Stimulated activated naive CD8-positive, alpha-beta T cell treated with anti-CD3 and anti-CD28 coated beads, Interleukin-15, amount 100 ng/mL, for 72 hours (primary cell): ENCODE results near the gene STKLD1.
"Not testable (repeated sequence)": the region's sequence is repeated elsewhere in the genome, so short reads cannot be mapped to it uniquely, and the experiment has no call there.

Experiments
- ATAC-seq: fragments of 150-1000 bp; cut with Tn5 transposase; 2 replicates; pipeline ENCODE4 v1.10.0; 2021; ENCODE audit warnings: mild to moderate bottlenecking, moderate library complexity
- DNase-seq, 2 donors: peaks; one replicate each; pipeline ENCODE4 v3.0.0; 2021 to 2022
- H3K27ac Mint-ChIP-seq, 2 donors: one replicate each; pipeline ENCODE4 v1.8.0; 2022; ENCODE audit warnings: mild to moderate bottlenecking in 2 of 2, mixed read lengths in 2 of 2, moderate library complexity in 2 of 2
- H3K27me3 Mint-ChIP-seq: one replicate; pipeline ENCODE4 v1.8.0; 2022; ENCODE audit warnings: mixed read lengths
- H3K4me1 Mint-ChIP-seq: one replicate; pipeline ENCODE4 v1.8.0; 2022; ENCODE audit warnings: mild to moderate bottlenecking, mixed read lengths
- H3K4me3 Mint-ChIP-seq, 2 donors: one replicate each; pipeline ENCODE4 v1.8.0; 2022; ENCODE audit warnings: mild to moderate bottlenecking in 2 of 2, mixed read lengths in 2 of 2, moderate library complexity in 1 of 2
- H3K9me3 Mint-ChIP-seq, 2 donors: one replicate each; pipeline ENCODE4 v1.8.0; 2022; ENCODE audit warnings: mixed read lengths in 2 of 2

Gene STKLD1

DNA sequence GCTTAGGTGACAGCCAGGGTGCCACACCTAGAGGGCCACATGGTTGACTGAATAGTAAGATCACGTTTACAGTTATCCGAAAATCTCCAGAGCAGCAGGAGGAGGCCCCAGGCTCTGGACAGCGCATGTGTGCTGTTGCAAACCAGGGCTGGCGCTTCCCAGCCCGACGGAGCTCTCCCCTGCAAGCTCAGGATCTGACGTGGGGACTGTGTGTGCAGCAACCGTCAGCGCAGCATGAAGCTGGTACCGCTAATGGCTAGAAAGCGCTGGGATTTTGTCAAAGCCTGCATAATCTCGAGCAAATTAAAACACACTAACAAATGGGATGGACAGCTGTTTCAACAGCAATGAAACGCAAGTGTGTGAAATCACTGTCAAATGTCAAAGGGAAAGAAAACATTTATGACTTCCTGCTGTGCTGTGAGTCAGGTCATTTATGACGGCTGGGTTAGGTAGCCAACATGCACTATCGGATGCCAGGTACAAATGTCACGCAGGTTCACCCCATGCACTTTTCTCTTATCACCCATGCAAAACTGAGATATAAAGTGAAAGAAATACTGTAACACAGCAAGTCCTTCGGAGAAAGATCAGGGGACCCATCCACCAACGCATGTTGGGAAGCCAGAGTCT lies 7.8 kb upstream of the STKLD1 start:
- H3K4me1 Mint-ChIP-seq = peaks cover 69% of the 10 kb centered on the region
- peak overlapping the region; percentile 97 to 99 for H3K4me3 Mint-ChIP-seq
- no peaks in the 10 kb centered on the region for H3K9me3 Mint-ChIP-seq
- no peak for ATAC-seq
- no peaks in the 10 kb centered on the region for H3K27me3 Mint-ChIP-seq
- H3K27ac Mint-ChIP-seq = peak overlapping the region; percentile 95
- no peak for DNase-seq

DNA sequence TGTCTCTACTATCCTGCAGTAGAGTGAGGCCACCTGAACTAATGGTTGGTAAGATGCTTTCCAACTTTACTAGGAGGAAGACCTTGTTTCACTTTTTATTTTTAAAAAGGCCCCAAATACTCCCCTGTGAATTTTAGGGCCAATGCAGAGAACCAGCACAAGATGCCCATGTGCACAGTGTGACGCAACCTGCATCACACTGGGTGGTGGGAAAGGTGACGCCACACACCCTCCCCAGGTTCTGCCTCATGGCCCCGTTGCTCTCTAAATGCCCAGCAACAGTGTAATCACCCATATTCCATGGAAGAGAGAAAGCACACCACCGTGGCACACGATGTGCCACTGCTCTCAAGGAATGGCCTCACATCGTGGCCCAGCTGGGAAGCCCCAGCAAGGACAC lies 6.7 kb upstream of the STKLD1 start:
- ATAC-seq = no peak
- peaks cover 75% of the 10 kb centered on the region for H3K4me1 Mint-ChIP-seq
- H3K27ac Mint-ChIP-seq = peak overlapping the region; percentile 89 to 95
- H3K9me3 Mint-ChIP-seq = no peaks in the 10 kb centered on the region
- no peaks in the 10 kb centered on the region for H3K27me3 Mint-ChIP-seq
- DNase-seq = no peak
- peak overlapping the region; percentile 97 to 99 for H3K4me3 Mint-ChIP-seq

- Mint-ChIP-seq H3K27me3 (no peaks in the 10 kb centered on the region), H3K9me3 (no peaks in the 10 kb centered on the region), H3K4me3 (peak overlapping the region; percentile 97 to 99), H3K27ac (peak overlapping the region; percentile 91 to 96), H3K4me1 (peaks cover 75% of the 10 kb centered on the region)
- ATAC-seq = no peak
- DNase-seq = no peak
These were observed 6.2 kb upstream of the STKLD1 start for GRCh38 chr9:133369933-133370332.

- peak in 1 of 2 donors; percentile 76 for DNase-seq
These were observed 5.5 kb upstream of the STKLD1 start for GRCh38 chr9:133370685-133371084.

DNA sequence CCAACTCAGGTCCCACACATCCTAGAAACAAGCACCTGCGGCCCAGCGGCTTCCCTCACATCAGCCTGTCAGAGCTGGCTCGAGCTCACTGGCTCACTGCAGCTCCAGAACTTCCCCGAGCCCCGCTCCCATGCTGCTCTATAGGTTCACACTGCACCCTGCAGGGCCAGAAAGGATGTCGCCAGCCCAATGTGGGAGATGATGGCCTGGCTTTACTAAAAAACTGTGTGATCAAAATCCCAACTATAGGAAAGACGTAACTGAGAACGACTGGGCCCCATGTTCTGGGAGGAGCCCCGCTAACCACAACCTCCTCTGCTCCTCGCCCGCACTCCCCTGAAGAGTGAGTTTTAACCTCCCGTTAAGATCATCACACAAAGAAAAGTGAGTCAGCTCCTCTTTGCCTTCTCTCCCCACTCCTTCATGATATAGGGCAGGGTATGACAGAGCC lies 4.9 kb upstream of the STKLD1 start:
- DNase-seq (peak; percentile 73 to 89), ATAC-seq (peak; percentile 79)
- peak overlapping the region; percentile 91 to 96 for H3K27ac Mint-ChIP-seq
- H3K4me1 Mint-ChIP-seq = peaks cover 75% of the 10 kb centered on the region
- H3K9me3 Mint-ChIP-seq = no peaks in the 10 kb centered on the region
- H3K4me3 Mint-ChIP-seq = peak overlapping the region; percentile 97 to 99
- no peaks in the 10 kb centered on the region for H3K27me3 Mint-ChIP-seq

More at GRCh38 chr9:133370685-133371084, 5.5 kb upstream of the STKLD1 start:
- Mint-ChIP-seq H3K9me3 (no peaks in the 10 kb centered on the region), H3K27me3 (no peaks in the 10 kb centered on the region), H3K27ac (peak overlapping the region; percentile 91 to 96), H3K4me3 (peak overlapping the region; percentile 97 to 99), H3K4me1 (peaks cover 75% of the 10 kb centered on the region)
- peak; percentile 72 for ATAC-seq

GRCh38 chr9:133372144-133372543 lies 4.0 kb upstream of the STKLD1 start:
- DNase-seq (no peak), ATAC-seq (no peak)
- peak overlapping the region; percentile 97 to 99 for H3K4me3 Mint-ChIP-seq
- H3K27ac Mint-ChIP-seq = peak overlapping the region; percentile 91 to 96
- no peaks in the 10 kb centered on the region for H3K27me3 Mint-ChIP-seq
- H3K4me1 Mint-ChIP-seq = peaks cover 76% of the 10 kb centered on the region
- H3K9me3 Mint-ChIP-seq = no peaks in the 10 kb centered on the region

- Mint-ChIP-seq H3K27ac (peak overlapping the region; percentile 96 to 99), H3K27me3 (no peaks in the 10 kb centered on the region), H3K9me3 (no peaks in the 10 kb centered on the region), H3K4me1 (peaks cover 60% of the 10 kb centered on the region), H3K4me3 (peak overlapping the region; percentile 97 to 99)
- ATAC-seq (peak; percentile 23), DNase-seq (peak in 1 of 2 donors; percentile 48)
These were observed 1.5 kb upstream of the STKLD1 start for GRCh38 chr9:133374612-133375115.

DNA sequence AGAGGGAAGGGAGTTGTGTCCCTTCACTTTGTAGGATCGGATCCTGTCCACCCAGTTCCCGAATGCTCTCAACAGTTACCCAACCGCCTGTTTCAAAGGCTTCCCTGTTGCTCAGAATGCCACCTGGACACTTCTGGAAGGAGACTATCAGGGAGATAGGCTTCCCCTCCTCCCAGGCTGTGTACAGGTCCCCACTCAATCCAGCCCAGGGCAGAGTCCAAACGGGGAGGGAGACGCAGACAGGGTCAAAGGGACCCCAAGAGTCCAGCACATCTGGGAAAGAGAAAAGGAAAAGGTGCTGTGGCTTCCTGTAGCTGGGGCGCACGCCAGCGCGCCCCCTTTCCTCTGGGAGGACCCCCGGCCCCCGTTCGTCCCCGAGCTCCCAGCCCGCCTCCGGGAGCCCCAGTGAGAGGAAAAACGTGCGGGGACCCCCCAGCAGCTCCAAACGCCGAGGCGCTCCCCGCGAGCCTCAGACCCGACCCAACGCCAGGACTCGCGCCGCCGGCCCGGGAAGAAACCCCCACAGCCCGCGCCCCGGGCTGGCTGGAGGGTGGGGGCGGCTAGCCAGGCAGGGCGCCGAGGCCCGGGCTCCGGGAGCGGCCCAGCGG lies 946 bp upstream of the STKLD1 start:
- peak overlapping the region; percentile 97 to 99 for H3K4me3 Mint-ChIP-seq
- peak overlapping the region; percentile 96 to 99 for H3K27ac Mint-ChIP-seq
- H3K4me1 Mint-ChIP-seq = peaks cover 54% of the 10 kb centered on the region
- no peaks in the 10 kb centered on the region for H3K9me3 Mint-ChIP-seq
- ATAC-seq (peak; percentile 0), DNase-seq (peak; percentile 52)
- H3K27me3 Mint-ChIP-seq = no peaks in the 10 kb centered on the region

DNA sequence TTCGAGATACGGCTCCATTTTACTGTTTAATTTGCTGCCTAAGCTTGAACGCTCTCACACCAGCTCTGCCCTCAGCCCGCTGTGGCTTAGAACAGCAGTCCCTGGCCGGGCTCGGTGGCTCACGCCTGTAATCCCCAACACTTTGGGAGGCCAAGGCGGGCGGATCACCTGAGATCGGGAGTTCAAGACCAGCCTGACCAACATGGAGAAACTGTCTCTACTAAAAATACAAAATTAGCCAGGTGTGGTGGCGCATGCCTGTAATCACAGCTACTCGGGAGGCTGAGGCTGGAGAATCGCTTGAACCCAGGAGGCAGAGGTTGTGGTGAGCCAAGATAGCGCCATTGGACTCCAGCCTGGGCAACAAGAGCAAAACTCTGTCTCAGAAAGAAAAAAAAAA lies 1.1 kb downstream of the STKLD1 start:
- Mint-ChIP-seq H3K4me3 (peak overlapping the region; percentile 39 to 64), H3K4me1 (peaks cover 34% of the 10 kb centered on the region)
- H3K27me3 Mint-ChIP-seq, ATAC-seq, H3K9me3 Mint-ChIP-seq, H3K27ac Mint-ChIP-seq, DNase-seq: not testable (repeated sequence)

- no peak for ATAC-seq
- H3K4me3 Mint-ChIP-seq = no peak overlapping the region
- H3K9me3 Mint-ChIP-seq = no peaks in the 10 kb centered on the region
- no peak overlapping the region for H3K27ac Mint-ChIP-seq
- no peaks in the 10 kb centered on the region for H3K27me3 Mint-ChIP-seq
- H3K4me1 Mint-ChIP-seq = peaks cover 29% of the 10 kb centered on the region
- no peak for DNase-seq
These were observed 1.6 kb downstream of the STKLD1 start for GRCh38 chr9:133377721-133378216.

- no peak overlapping the region for H3K4me3 Mint-ChIP-seq
- ATAC-seq = no peak
- H3K27ac Mint-ChIP-seq = no peak overlapping the region
- peaks cover 22% of the 10 kb centered on the region for H3K4me1 Mint-ChIP-seq
- no peaks in the 10 kb centered on the region for H3K27me3 Mint-ChIP-seq
- no peak for DNase-seq
- H3K9me3 Mint-ChIP-seq = no peaks in the 10 kb centered on the region
These were observed 2.3 kb downstream of the STKLD1 start for GRCh38 chr9:133378408-133378962.

DNA sequence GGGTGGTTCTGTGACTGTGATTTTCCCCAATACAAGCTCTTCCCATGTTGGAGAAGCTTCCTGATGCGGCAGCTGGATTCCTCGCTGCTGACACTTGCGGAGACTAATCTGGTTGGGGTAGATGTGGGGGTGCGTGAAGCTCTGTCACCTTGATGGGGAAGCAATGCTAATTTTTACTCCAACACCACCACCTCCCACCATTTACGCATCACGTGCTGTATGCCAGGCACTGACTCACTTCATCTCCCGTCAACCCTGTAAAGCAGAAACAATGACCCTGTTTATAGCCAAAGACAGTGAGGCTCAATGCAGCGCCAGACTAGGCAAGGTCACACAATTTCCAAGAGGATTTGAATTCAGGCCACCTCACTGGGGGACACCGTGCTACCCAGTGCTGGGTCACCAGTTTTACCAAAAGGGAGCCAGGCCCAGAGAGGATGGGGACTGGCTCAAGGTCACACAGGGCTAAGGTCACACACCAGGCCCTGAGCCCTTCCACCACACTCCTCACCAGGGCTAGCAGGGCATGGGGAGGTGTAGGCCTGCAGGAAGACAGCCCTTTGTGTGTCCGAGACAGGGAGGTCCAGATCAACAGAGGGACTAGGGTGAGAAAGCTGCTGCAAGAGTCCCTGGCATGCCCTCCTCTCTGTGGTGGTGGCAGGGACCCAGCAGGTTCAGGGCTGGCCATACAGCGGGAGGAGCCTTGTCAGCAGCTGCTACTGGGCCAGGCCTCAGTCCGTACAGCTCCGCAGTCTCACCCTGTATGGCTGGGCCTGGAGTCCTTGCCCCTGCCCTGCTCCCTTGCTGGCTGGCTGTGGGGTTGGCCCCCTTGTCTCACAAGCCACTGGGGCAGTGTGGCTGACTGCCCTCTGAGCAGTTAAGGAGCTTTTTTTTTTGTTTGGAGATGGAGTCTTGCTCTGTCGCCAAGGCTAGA lies 3.3 kb downstream of the STKLD1 start:
- no peak for ATAC-seq
- no peak overlapping the region for H3K4me3 Mint-ChIP-seq
- H3K27me3 Mint-ChIP-seq = no peaks in the 10 kb centered on the region
- H3K4me1 Mint-ChIP-seq = peaks cover 13% of the 10 kb centered on the region
- H3K27ac Mint-ChIP-seq = no peak overlapping the region
- H3K9me3 Mint-ChIP-seq = no peaks in the 10 kb centered on the region
- DNase-seq = no peak

- Mint-ChIP-seq H3K27ac (no peak overlapping the region), H3K4me1 (peaks cover 13% of the 10 kb centered on the region), H3K27me3 (no peaks in the 10 kb centered on the region), H3K9me3 (no peaks in the 10 kb centered on the region), H3K4me3 (no peak overlapping the region)
- no peak for ATAC-seq
- DNase-seq = no peak
These were observed 4.6 kb downstream of the STKLD1 start for GRCh38 chr9:133380734-133381133.

DNA sequence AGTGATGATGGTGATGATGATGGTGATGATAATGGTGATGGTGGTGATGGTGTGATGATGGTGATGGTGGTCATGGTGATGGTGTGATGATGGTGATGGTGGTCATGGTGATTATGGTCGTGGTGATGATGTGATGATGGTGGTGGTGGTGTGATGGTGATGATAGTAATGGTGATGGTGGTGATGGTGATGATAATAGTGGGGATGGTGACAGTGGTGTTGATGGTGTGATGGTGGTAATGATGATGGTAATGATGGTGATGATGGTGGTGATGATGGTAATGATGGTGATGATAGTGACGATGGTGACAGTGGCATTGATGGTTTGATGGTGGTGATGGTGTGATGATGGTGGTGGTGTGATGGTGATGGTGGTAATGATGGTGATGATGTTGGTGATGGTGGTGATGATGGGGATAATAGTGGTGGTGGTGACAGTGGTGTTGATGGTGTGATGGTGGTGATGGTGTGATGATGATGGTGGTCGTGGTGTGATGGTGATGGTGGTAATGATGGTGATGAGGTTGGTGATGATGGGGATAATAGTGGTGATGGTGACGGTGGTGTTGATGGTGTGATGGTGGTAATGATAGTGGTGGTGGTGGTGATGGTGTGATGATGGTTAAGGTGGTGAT lies 6.5 kb downstream of the STKLD1 start:
- no peak for DNase-seq
- ATAC-seq = no peak
- no peaks in the 10 kb centered on the region for H3K27me3 Mint-ChIP-seq
- H3K4me1 Mint-ChIP-seq = peaks cover 4% of the 10 kb centered on the region
- no peak overlapping the region for H3K27ac Mint-ChIP-seq
- no peak overlapping the region for H3K4me3 Mint-ChIP-seq
- H3K9me3 Mint-ChIP-seq = no peaks in the 10 kb centered on the region

GRCh38 chr9:133383438-133383837 lies 7.3 kb downstream of the STKLD1 start:
- Mint-ChIP-seq H3K4me1 (peaks cover 2% of the 10 kb centered on the region), H3K9me3 (no peaks in the 10 kb centered on the region), H3K27me3 (no peaks in the 10 kb centered on the region), H3K27ac (no peak overlapping the region), H3K4me3 (no peak overlapping the region)
- no peak for DNase-seq
- no peak for ATAC-seq
